ENCODE results near the gene GRIPAP1. TPM values are rescaled to one million over a fixed set of nuclear protein-coding genes. Genes with fewer than 3 reads are reported as not detected.
A peak's percentile ranks its signal among the peaks of the same experiment; 100 is the strongest.

Gene GRIPAP1
- total RNA-seq, 4 donors from 2014 or later: 28.1 to 62.6 (median 33.9) TPM

GRCh38 chrX:48956728-48957414, 45.2 kb downstream of the GRIPAP1 start:
- ATAC-seq: no peak
- H3K4me3 ChIP-seq: peak overlapping the region; percentile 73 to 99
- H3K4me1 ChIP-seq: peaks cover 5 to 58% (median 10%) of the 10 kb centered on the region in 3 donors
- H3K27me3 ChIP-seq: no peaks in the 10 kb centered on the region
- peak overlapping the region; percentile 86 to 93 (median 92) for H3K27ac ChIP-seq
- TF ChIP-seq POLR2AphosphoS5 (IDR thresholded peaks at IDR 0.05): no peak
- no peak for TF ChIP-seq EP300 (IDR thresholded peaks at IDR 0.05)
- no peak for TF ChIP-seq POLR2A (IDR thresholded peaks at IDR 0.05)
- no peak for TF ChIP-seq CTCF (IDR thresholded peaks at IDR 0.05)
- no CpG with 5 or more reads among the region's 61 CpGs for WGBS, 2 donors (ENCODE audit: low coverage in 1 of 2)
- peaks cover 0 to 5% of the 10 kb centered on the region in 2 donors for H3K36me3 ChIP-seq
- H3K9me3 ChIP-seq: no peaks in the 10 kb centered on the region

DNA sequence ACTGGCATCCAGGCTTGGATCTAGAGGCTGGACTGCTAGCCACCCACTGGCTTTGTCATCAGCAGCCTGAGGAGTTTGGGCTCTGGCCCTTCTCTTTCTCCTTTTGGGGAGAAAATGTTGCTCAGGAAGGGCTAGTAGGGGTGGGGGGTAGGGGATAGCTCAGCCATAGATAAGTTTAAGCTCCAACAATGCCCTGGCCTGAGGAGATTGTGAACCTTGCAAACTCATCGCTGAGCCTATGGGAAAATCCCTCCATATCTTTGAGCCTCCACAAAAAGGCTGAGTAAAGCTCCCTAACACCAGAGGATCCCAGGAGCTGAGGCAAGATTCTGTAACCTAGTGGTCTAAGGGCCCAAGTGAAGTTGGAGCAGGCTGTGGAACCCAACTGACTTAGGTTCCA, 53.5 kb downstream of the GRIPAP1 start:
- Histone ChIP-seq H3K4me1 (peaks cover under 1 to 29% (median 5%) of the 10 kb centered on the region in 3 donors), H3K27ac (no peak overlapping the region), H3K27me3 (no peaks in the 10 kb centered on the region), H3K9me3 (no peaks in the 10 kb centered on the region), H3K4me3 (no peak overlapping the region), H3K36me3 (peaks cover 0 to 12% of the 10 kb centered on the region in 2 donors)
- no CpG with 5 or more reads among the region's 1 CpG for WGBS, 2 donors (ENCODE audit: low coverage in 1 of 2)
- ATAC-seq: no peak
- TF ChIP-seq CTCF (IDR thresholded peaks at IDR 0.05) (no peak), POLR2A (IDR thresholded peaks at IDR 0.05) (no peak)

- WGBS, 2 donors (ENCODE audit: low coverage in 1 of 2): 37 to 42% methylated on average over 3 to 5 of the region's 8 CpGs
- Histone ChIP-seq H3K36me3 (peaks cover 0 to 23% of the 10 kb centered on the region in 2 donors), H3K27me3 (no peaks in the 10 kb centered on the region), H3K4me1 (peaks cover 0 to 18% (median 0%) of the 10 kb centered on the region in 3 donors), H3K27ac (no peak overlapping the region), H3K4me3 (no peak overlapping the region), H3K9me3 (no peaks in the 10 kb centered on the region)
- TF ChIP-seq CTCF (IDR thresholded peaks at IDR 0.05) (peak in 3 of 4 experiments; percentile 32 to 70 (median 38)), EP300 (IDR thresholded peaks at IDR 0.05) (no peak)
- peak; percentile 37 for ATAC-seq
Measured at GRCh38 chrX:48945517-48946348, 56.3 kb downstream of the GRIPAP1 start.

DNA sequence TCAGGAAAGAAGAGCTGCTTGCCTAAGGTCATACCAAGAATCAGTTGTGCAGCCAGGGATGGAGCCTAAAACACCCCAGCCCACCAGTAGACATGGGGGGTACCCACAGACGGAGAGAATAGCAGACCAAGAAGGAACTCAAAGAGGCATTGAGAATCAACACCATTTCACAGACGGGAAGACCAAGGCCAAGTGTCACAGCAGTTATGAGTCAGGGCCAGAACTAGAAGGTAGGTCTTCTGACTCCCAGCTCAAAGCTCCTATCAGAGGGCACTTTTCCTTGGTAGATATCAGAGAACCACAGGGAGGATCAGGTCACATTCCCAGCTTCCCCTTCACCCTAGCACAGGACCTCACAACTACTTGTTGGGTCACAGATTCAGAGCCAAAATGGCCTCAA, 59.2 kb downstream of the GRIPAP1 start:
- TF ChIP-seq POLR2AphosphoS5 (IDR thresholded peaks at IDR 0.05): no peak
- TF ChIP-seq POLR2A (IDR thresholded peaks at IDR 0.05): no peak
- no peak for TF ChIP-seq EP300 (IDR thresholded peaks at IDR 0.05)
- no peak for TF ChIP-seq CTCF (IDR thresholded peaks at IDR 0.05)
- Histone ChIP-seq H3K27me3 (no peaks in the 10 kb centered on the region), H3K4me1 (peaks cover 0 to 36% (median 0%) of the 10 kb centered on the region in 3 donors), H3K36me3 (peaks cover 0 to 29% of the 10 kb centered on the region in 2 donors), H3K9me3 (no peaks in the 10 kb centered on the region), H3K27ac (no peak overlapping the region), H3K4me3 (no peak overlapping the region)
- ATAC-seq: no peak
- WGBS, 2 donors (ENCODE audit: low coverage in 1 of 2): 60% methylated on average over 2 of the region's 2 CpGs; no CpG with 5 or more reads in 1 of the 2 donors
